AG04450 (cell line): ENCODE measurements around the gene FER1L5. TPM values are rescaled to one million over a fixed set of nuclear protein-coding genes. Genes with fewer than 3 reads are reported as not detected.

Experiments
- CTCF ChIA-PET: fragments of 300-600, 350-600 bp; formaldehyde crosslinking; extraction: SDS; loops from one replicate; lab custom pipeline; 2022; ENCODE audit warnings: antibody characterized with exemption, inconsistent platforms; lab: Charles Lee
- POLR2A ChIA-PET: fragments of 350-600 bp; formaldehyde crosslinking; extraction: SDS; loops from one replicate; lab custom pipeline; 2021; ENCODE audit warnings: antibody characterized with exemption, inconsistent platforms; lab: Yijun Ruan, JAX
- DNase-seq: peaks from one replicate; pipeline ENCODE4 v3.0.0-alpha.2; 2011; ENCODE audit warnings: low read depth, low spot score
- H3K27ac ChIP-seq: one replicate; pipeline ENCODE4 v1.5.1; 2012; ENCODE audit warnings: low read depth, low read length, control low read depth
- H3K27me3 ChIP-seq: one replicate; pipeline ENCODE4 v1.6.0; 2012; ENCODE audit warnings: low read length; ENCODE audit not compliant: control insufficient read depth, insufficient read depth
- H3K4me3 ChIP-seq: 2 replicates; pipeline ENCODE4 v1.5.1; 2011; ENCODE audit warnings: mild to moderate bottlenecking, low read depth, low read length, control low read depth
- H3K9me3 ChIP-seq: 2 replicates; pipeline ENCODE4 v1.5.1; 2012; ENCODE audit warnings: low read length; ENCODE audit not compliant: control insufficient read depth, insufficient read depth
- polyA plus RNA-seq: library from polyadenylated mRNA; depleted of rRNA; stranded (reverse); fragments of >200 nt; gene quantifications from 2 replicates; pipeline ENCODE4 v1.2.3, GENCODE V29; 2011
- TF ChIP-seq, protein P1 (sequence below): IDR thresholded peaks from 2 replicates; pipeline ENCODE4 v1.5.1; 2011; ENCODE audit warnings: low read depth, low read length, control low read depth, inconsistent platforms

FER1L5 gene
- polyA plus RNA-seq, 1 experiment, result 0.17 TPM

GRCh38 chr2:96601382-96602292, 40.9 kb upstream of the FER1L5 start:
- CTCF ChIA-PET, result no interaction called here

GRCh38 chr2:96602330-96602823, 40.2 kb upstream of the FER1L5 start:
- ChIA-PET CTCF (no interaction called here), POLR2A (no interaction called here)
- DNase-seq, result no peak

More at GRCh38 chr2:96601382-96602292, 40.9 kb upstream of the FER1L5 start:
- H3K9me3 ChIP-seq, result no peaks in the 10 kb centered on the region
- TF ChIP-seq, protein P1, sequence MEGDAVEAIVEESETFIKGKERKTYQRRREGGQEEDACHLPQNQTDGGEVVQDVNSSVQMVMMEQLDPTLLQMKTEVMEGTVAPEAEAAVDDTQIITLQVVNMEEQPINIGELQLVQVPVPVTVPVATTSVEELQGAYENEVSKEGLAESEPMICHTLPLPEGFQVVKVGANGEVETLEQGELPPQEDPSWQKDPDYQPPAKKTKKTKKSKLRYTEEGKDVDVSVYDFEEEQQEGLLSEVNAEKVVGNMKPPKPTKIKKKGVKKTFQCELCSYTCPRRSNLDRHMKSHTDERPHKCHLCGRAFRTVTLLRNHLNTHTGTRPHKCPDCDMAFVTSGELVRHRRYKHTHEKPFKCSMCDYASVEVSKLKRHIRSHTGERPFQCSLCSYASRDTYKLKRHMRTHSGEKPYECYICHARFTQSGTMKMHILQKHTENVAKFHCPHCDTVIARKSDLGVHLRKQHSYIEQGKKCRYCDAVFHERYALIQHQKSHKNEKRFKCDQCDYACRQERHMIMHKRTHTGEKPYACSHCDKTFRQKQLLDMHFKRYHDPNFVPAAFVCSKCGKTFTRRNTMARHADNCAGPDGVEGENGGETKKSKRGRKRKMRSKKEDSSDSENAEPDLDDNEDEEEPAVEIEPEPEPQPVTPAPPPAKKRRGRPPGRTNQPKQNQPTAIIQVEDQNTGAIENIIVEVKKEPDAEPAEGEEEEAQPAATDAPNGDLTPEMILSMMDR, result no peak
- H3K27me3 ChIP-seq, result no peaks in the 10 kb centered on the region
- H3K27ac ChIP-seq, result no peak overlapping the region
- H3K4me3 ChIP-seq, result no peak overlapping the region
- POLR2A ChIA-PET, result no interaction called here
- DNase-seq, result no peak

GRCh38 chr2:96604104-96604503, 38.5 kb upstream of the FER1L5 start:
- ChIA-PET POLR2A (no interaction called here), CTCF (interaction anchor here (0.5 to 1.5 kb wide), 5 partner anchors 10 to 347 kb away, joined by 3 to 5 read pairs (median 4); no protein-coding TSS in a partner anchor)
- Histone ChIP-seq H3K9me3 (no peaks in the 10 kb centered on the region), H3K27me3 (no peaks in the 10 kb centered on the region), H3K4me3 (no peak overlapping the region), H3K27ac (no peak overlapping the region)
- no peak for DNase-seq
- TF ChIP-seq, protein P1, result peak; percentile 36

More at GRCh38 chr2:96602330-96602823, 40.2 kb upstream of the FER1L5 start:
- no peaks in the 10 kb centered on the region for H3K27me3 ChIP-seq
- no peak overlapping the region for H3K27ac ChIP-seq
- no peaks in the 10 kb centered on the region for H3K9me3 ChIP-seq
- TF ChIP-seq, protein P1, result no peak
- H3K4me3 ChIP-seq, result no peak overlapping the region

GRCh38 chr2:96608469-96609455, 33.8 kb upstream of the FER1L5 start:
- H3K27me3 ChIP-seq, result no peaks in the 10 kb centered on the region
- H3K4me3 ChIP-seq, result no peak overlapping the region
- peak; percentile 21 for DNase-seq
- POLR2A ChIA-PET, result interaction anchor here (0.6 kb wide), 1 partner anchor 152 kb away, joined by 7 read pairs; no protein-coding TSS in a partner anchor
- H3K27ac ChIP-seq, result peak overlapping the region; percentile 57
- CTCF ChIA-PET, result no interaction called here
- H3K9me3 ChIP-seq, result no peaks in the 10 kb centered on the region
- TF ChIP-seq, protein P1, result no peak
